GM19328 (cell line): ENCODE results near the gene CABP7.

Experiments
- ATAC-seq: cut with Tn5 transposase; IDR thresholded peaks from one replicate; pipeline ENCODE4 v1.9.1; 2021; ENCODE audit warnings: mild to moderate bottlenecking, moderate library complexity; ENCODE audit not compliant: unreplicated experiment

CABP7 gene

GRCh38 chr22:29719899-29720645, at the start of gene CABP7:
Gene CABP7 (plus strand): TSS chr22:29720003. CDS start chr22:29720425, 422 bp downstream.
- ATAC-seq = no peak

DNA sequence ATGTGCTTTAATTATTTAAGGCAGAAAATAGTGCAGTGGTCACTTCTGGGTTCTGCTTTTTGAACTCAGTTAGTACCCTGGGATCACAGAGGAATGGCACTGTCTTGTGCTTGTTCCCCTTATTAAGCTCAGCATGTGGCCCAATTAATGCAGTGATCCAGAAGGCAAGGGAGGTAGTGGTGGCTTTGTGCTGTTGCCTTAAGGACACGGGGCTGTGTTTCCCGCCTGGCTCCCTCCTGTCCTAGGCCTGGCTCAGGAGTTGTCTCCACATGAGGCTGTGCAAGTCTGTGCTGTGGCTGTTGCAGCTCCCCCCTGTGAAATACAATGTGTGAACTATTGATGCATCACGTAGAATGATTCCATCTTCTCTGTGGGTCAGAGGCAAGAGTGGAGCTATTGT, 49.2 kb upstream of the CABP7 start:
- ATAC-seq = no peak

- no peak for ATAC-seq
Measured at GRCh38 chr22:29673361-29674066, 46.3 kb upstream of the CABP7 start.

DNA sequence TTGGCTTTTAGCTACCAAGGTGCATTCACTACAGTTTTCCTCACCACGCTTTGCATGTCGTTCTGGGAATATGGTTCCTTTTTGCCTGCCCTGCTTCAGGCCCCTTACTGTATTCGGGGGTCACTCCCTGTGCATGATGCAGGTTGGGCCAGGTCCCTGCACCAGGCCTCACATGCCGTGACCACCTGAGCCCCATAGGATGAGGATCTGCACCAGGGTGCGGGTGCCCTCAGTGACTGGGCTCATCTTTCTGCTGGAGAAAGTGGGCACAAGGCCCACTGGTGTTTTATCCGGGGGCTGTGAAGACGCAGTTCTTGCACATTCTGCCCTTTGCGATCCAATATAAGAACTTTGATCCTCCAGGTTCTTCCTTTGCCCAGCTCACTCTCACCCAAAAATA, 45.7 kb upstream of the CABP7 start:
- ATAC-seq = no peak

DNA sequence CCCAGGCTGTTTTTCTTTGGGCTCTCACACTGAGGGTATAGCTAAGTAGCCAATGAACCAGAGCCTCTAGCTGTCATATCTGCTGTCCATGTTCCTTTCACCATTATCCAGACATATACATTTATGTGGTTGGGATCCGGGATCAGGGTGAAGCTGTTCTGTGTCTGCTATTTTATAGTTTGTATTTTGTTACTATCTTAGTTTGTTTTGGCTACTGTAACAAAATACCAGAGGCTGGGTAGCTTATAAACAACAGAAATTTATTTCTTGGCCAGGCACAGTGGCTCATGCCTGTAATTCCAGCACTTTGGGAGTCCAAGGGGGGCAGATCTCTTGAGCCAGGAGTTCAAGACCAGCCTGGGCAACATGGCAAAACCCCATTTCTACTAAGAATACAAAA, 40.5 kb upstream of the CABP7 start:
- ATAC-seq = no peak

DNA sequence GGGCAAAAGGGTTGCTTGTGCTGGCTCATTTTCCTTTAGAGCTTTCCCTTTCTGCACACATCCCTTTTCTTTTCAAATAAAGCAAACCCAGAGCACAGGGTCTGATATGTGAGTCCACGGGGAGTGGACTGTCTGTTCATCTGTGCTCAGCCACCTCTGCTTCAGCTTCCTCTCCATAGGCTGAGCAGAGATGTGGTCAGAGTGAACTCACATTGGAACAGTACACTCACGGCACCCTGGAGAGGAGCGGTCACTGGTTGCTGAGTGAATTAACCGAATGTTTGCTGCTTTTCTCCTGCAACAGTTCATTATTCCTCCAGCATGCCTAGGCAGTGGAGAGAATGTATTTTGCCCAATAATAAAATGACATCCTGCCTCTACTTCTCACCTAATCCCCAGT, 36.3 kb upstream of the CABP7 start:
- ATAC-seq = no peak

DNA sequence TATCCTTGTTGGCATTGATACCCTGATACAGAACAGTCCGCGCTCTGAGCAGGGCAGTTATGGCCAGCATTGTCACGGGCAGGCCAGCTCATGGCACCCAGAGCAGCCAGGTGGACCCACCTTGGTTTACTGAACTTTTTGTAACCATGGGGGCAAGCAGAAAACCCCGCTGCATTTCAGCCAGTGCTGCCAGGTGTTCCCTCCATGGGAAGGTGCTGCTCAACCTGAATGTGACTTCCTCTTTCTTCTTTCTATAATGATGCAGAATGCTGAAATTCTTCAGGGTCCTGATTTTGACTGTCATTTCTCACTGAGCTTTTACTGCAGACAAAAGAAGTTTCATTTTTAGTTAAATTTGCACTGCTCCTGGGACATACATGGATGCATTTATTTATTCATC, 35.6 kb upstream of the CABP7 start:
- no peak for ATAC-seq

DNA sequence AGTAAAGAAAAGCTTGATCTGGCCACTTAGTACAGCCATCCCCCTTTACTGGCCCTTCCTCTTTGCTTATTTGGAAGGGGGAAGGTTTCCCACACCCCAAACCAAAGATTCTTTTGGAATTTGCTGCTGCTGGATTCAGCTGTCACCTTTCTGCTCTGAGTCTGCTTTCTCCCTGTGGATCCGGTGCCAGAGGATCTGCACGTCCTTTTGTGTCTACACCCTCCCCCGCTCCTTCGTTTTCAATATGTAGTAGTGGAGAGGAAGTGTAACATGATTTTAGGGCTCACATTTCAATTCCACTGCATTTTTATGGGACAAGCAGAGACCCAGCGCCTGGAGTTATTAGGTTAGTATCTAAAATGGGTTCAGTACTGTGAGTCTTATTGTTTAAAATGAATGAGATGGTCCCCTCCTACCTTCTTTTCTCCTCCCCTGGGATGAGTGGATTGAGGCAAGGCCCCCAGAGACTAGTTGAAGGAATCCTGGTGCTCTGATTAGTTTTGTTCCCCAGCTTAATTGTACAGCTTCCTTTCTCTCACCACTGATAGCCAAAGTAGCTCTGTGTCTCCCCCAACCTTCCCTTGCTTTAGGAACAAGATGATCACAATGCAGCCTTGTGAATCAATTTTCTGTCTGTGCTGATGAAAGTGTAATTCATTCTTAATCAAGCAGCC, 30.5 kb upstream of the CABP7 start:
- no peak for ATAC-seq

DNA sequence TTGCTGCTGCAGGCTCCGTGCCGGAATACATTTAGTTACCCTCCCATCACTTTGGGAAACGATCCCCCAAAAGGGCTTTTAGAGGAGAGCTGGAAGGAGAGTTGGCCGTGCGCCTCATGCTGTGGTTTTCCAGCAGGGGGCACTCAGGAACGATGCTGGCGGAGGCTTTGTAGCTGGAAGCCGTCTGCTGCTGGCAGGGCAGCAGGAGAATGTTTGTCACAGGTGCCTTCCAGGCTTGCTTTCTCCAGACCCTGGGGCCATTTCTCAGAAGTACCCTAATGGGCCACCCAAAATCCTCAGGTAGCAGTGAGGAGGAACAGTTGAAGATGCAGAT, 30.0 kb upstream of the CABP7 start:
- no peak for ATAC-seq

GRCh38 chr22:29690476-29690875, 29.3 kb upstream of the CABP7 start:
- ATAC-seq = no peak

DNA sequence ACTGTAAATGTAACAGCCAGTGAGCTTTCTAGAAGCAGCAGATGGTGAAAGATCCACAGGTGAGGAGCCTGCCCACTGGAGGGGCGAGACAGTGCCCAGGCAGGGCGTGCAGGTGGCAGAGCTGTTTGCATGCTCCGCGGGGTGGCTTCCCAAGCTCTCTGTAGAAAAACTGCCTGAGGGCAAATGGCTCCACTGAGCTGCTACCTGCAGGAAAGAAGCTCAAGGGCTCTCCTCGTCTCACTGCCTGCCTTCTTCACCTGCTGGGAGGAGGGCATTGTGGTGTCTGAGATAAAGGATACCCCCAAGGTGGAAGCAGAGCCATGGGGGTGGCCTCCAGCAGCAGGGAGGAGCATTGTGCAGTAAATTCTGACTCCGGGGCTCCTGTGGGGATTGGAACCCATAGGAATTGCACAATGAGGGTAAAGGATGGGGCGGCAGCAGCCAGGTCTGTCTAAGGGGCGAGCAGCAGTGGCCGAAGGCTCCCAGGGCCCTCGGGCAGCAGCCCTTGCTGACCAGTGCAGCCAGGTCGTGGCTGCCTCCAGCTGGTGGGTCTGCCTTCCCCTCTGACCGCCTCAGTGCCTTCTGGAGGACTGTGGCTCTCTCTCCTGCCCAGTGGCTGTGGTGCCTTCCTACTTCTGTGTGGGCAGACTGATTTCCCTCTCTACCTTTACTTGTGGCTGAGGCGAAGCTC, 28.0 kb upstream of the CABP7 start:
- ATAC-seq = no peak

GRCh38 chr22:29692327-29692640, 27.5 kb upstream of the CABP7 start:
- ATAC-seq = no peak

GRCh38 chr22:29693161-29693560, 26.6 kb upstream of the CABP7 start:
- no peak for ATAC-seq

DNA sequence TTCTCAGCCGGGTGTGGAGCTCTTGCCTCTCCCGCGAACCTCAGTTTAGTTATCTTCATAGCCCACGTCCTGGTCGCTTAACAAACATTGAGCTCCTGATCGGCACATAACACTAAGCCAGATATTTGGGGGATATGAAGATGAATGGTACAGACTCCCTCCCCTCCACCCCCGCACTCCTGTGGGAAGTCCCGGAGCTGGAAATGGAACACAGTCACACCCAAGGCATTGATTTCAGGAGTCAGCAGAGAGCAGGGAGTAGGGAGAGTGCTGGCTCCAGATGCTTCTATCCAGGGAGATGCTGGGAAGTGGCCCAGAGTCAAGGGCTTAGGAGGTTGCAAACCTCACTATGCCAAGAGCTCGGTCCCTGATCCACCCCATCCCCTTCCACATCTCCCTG, 26.1 kb upstream of the CABP7 start:
- no peak for ATAC-seq

GRCh38 chr22:29695129-29695926, 24.5 kb upstream of the CABP7 start:
- no peak for ATAC-seq

- ATAC-seq = no peak
Measured at GRCh38 chr22:29697853-29698598, 21.8 kb upstream of the CABP7 start.

GRCh38 chr22:29700206-29700899, 19.4 kb upstream of the CABP7 start:
- ATAC-seq = no peak

DNA sequence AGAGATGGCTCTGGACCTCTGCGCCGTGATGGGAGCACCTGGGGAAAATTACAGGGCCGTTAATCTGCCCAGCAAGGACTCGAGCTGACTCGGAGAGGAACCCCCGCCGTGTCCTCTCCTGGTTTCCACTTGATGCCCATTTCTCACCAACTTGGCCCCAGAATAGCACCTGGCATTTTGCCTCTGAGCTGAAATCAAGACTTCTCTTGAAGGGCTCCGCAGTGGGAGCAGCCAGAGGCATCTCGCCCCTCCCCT, 19.0 kb upstream of the CABP7 start:
- ATAC-seq = no peak

GRCh38 chr22:29701155-29701999, 18.4 kb upstream of the CABP7 start:
- no peak for ATAC-seq
